ENCODE measurements around the gene STX8. TPM values are rescaled to one million over a fixed set of nuclear protein-coding genes. Genes with fewer than 3 reads are reported as not detected.

STX8 gene
- total RNA-seq, 1 donor = 77.5 TPM

- DNase-seq (ENCODE audit: low read depth) = peak; percentile 42
- H3K4me3 ChIP-seq (ENCODE audit: low read depth, low read length) = no peak overlapping the region
- TF ChIP-seq CTCF (IDR thresholded peaks at IDR 0.05; ENCODE audit: insufficient read depth, low read length) = no peak
Measured at GRCh38 chr17:9436630-9437029, 139.0 kb downstream of the STX8 start.

- H3K4me3 ChIP-seq (ENCODE audit: low read depth, low read length) = no peak overlapping the region
- no peak for TF ChIP-seq CTCF (IDR thresholded peaks at IDR 0.05; ENCODE audit: insufficient read depth, low read length)
- DNase-seq (ENCODE audit: low read depth) = no peak
Measured at GRCh38 chr17:9435165-9435564, 140.5 kb downstream of the STX8 start.

- DNase-seq (ENCODE audit: low read depth) = no peak
- no peak for TF ChIP-seq CTCF (IDR thresholded peaks at IDR 0.05; ENCODE audit: insufficient read depth, low read length)
- H3K4me3 ChIP-seq (ENCODE audit: low read depth, low read length) = no peak overlapping the region
Measured at GRCh38 chr17:9434642-9435057, 141.0 kb downstream of the STX8 start.

GRCh38 chr17:9432934-9433421, 142.6 kb downstream of the STX8 start:
- TF ChIP-seq CTCF (IDR thresholded peaks at IDR 0.05; ENCODE audit: insufficient read depth, low read length) = no peak
- H3K4me3 ChIP-seq (ENCODE audit: low read depth, low read length) = no peak overlapping the region
- DNase-seq (ENCODE audit: low read depth) = no peak

GRCh38 chr17:9432134-9432885, 143.3 kb downstream of the STX8 start:
- no peak for TF ChIP-seq CTCF (IDR thresholded peaks at IDR 0.05; ENCODE audit: insufficient read depth, low read length)
- no peak overlapping the region for H3K4me3 ChIP-seq (ENCODE audit: low read depth, low read length)
- DNase-seq (ENCODE audit: low read depth) = no peak

GRCh38 chr17:9431620-9432019, 144.0 kb downstream of the STX8 start:
- no peak for DNase-seq (ENCODE audit: low read depth)
- no peak overlapping the region for H3K4me3 ChIP-seq (ENCODE audit: low read depth, low read length)
- no peak for TF ChIP-seq CTCF (IDR thresholded peaks at IDR 0.05; ENCODE audit: insufficient read depth, low read length)
